Measurements from ENCODE around the gene TRAF1.

The TRAF1 gene

DNA sequence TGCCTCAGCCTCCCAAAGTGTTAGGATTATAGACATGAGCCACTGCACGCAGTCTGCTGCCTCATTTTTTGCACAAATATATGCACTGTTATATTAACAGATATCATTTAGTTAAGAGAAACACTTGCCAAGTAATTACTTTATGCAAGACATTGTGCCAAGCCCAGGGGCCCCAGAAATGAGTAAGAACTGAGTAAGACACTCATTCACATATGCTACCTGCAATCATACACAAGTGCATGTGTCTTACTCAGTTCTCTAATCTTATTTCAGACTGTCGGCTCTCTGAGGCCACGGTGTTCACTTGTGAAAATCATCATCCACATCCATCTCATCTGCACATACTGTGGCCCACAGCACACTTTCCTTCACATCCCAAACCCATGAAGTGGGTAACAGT, 16.0 kb downstream of the TRAF1 start:
- no peak for DNase-seq (ENCODE audit: low read depth, low spot score)

DNA sequence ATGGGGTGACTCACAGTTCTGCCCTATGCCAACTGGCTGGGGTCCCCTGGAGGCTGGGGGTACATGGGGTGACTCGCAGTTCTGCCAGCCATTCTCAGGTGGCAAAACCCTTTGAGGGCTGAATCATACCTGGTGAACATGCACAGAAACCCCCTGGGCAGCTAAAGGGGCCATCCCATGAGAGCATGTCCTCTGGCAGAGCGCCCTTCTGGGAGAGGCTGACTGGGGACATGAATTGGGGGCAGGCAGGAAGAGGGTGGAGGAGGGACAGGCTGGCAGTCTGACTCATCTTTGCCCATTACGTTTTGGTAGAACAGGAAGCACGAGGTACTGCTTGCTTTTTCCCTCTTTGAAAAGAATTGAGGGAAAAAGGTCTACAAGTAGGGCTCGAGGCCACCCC, 16.7 kb downstream of the TRAF1 start:
- no peak for DNase-seq (ENCODE audit: low read depth, low spot score)

DNA sequence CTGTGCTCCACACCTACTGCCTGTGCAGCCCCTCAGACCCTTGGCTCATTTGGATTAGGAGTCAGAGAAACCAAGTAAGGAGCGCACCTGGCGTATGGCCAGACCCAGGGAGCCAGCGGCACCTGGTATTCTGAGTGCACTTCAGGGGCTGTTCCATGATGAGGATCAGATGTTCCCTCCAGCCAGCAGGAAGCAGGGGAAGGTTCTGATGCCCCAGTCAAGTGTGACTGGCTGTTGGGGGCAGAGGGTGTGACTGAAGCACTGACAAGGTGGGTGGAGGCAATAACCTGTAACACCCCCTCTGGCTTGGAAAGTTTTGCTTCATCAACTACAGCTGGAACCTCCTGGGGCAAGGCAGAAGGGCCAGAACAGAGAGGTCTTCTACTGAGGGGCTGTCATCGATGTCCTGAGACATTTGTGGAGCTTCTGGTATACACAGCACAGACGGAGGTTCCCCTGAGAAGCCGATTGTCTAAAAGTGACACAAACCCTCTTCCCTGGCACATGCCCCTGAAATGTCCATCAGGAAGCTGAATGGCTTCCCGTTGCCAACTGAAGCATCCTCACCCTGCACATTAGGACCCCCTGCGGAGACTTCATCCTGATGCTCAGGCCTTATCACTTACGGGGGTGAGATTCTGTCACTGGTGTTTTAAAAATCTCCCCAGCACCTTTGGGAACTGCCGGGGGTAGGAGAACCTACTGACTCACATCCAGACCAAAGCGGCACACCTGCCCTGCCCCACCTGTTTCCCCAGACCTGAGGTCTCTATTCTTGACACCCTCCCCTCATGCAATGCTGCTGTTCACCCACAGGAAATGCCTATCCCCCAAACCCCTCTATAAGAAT, 21.1 kb downstream of the TRAF1 start:
- no peak for DNase-seq (ENCODE audit: low read depth, low spot score)

DNA sequence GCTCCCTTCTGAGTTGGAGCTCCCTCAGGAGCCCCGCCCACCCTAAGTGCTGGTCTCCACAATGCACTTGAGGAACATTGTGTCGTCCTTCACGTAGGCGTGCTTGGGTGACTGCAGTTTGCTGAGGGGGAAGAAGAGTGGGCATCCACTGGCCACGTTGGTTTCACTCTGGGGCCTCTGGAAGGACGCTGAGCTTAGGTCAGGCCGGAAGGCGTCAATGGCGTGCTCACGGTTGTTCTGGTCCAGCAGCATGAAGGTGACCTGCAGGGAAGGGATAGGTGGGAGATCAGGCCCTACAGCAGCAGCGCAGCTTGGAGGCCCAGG, 21.7 kb downstream of the TRAF1 start:
- no peak for DNase-seq (ENCODE audit: low read depth, low spot score)

DNA sequence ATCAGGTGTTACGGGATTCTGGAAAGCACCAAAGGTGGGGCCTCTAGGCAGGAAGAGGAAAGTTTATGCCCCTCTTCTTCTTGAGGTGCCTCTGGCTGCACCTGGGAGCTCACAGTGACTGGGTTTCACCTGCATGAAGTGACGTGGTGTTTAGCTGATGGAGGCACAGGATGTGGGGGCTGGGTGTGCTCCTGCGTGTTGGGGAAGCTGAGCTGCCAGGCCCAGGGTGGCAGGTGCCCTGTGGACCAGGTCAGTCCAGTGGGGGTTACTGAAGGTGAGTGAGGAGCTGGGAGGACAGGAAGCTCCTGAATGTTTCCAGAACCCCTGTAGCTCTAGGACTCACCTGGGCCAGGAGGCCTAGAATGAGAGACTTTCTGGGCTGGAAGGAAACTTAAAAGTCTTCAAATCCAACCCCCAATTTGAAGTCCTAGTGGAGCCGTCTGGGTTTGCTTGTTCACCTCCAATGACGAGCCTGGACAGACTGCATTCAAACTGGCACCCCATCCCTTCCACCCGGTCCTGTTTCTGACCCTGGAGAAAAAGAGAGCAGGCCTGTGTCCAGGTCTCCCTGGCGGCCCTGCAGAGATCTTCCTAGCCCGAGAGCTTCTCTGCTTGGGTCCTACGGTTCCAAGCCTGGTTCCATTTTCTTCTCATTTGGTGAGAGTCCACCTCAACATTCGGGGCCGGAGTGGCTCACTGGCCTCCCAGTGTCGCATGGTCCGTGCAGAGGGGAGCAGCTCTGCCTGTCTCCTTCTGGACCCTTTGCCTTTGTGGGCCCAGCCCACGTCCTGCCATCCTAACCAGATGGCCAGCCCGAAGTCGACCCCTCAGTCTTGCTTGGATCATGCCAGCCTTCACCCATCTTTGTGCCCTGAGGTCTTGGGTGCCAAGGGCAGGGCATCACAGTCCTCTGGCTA, 22.3 kb downstream of the TRAF1 start:
- no peak for DNase-seq (ENCODE audit: low read depth, low spot score)

DNA sequence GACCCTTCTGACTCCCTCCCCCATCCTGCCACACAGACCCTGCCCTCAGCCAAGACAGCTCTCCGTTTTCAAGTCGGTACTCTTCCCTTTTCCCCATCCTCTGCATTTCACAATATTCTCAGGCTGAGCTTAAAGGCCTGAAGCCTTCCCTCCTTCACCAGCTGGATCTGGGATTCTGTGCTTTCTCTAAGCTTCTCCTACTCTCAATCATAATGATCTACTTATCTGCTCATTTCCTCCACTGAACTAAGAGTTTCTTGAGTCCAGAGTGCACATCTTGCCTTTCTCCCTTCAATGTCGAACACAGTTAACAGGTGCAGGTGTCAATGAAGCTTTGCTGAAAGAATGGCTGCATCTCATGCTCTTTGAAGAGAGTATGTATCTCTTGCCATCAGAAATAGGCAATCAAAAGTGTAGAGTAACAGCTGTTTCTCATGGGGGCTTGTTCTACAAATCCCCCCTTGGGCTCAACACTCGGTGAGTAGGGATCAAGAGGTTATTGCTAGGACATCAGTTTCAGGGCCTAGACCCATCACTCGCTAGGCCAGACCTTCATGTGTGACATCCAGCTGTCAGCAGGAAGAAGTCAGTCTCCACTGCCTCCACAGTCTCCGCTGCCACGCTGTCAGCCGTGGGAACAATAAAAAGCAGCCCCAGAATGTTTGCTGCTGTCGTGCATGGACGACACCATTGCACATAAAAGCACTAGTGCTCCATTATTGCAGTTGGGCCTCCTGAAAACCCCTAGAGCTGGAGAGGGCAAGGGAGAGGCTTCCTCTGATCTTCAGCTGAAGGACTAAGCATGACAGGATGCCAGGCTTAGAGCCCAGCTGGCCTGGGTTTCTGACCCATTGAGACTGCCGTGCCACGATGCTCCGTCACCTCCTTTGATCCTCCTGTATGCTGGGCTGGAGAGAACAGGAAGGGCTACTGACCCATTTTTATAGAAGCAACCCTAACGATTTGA, 23.7 kb downstream of the TRAF1 start:
- no peak for DNase-seq (ENCODE audit: low read depth, low spot score)

DNA sequence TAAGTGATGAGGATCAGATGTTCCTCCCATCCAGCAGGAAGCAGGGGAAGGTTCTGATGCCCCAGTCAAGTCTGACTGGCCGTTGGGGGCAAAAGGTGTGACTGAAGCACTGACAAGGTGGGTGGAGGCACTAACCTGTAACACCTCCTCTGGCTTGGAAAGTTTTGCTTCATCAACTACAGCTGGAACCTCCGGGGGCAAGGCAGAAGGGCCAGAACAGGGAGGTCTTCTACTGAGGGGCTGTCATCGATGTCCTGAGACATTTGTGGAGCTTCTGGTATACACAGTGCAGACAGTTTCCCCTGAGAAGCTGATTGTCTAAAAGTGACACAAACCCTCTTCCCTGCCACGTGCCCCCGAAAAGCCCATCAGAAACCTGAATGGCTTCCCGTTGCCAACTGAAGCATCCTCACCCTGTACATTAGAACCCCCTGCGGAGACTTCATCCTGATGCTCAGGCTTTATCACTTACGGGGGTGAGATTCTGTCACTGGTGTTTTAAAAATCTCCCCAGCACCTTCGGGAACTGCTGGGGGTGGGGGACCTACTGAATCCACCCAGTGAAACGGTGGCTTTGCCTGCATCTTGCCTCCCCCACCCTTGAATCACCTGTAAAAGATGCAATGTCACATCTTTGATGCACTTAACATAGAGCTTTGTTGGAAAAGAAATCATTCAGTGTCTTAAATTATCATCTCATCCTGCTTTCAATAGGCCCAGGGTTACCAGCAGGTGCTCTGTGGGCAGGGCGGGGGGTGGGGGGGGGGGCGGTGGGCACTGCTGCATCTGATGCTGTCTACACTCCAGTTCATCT, 24.6 kb downstream of the TRAF1 start:
- no peak for DNase-seq (ENCODE audit: low read depth, low spot score)

DNA sequence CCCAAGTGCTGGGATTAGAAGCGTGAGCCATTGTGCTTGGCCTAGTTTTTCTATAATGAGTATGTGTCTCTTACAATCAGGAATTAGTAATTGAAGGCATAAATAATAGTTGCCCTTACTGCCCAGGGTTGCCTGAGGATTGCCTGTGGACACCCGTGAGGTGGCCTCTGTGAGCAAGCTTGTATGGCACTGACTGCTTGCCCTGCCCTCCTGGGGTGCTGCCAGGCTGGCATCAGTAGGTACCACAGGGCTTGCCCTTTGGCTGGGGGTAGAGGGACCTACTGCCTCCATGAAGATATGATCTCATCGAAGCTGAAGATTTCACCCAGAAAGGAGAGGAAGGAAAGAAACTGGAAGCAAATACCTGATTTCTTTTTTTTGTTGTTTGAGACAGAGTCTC, 25.8 kb downstream of the TRAF1 start:
- no peak for DNase-seq (ENCODE audit: low read depth, low spot score)

DNA sequence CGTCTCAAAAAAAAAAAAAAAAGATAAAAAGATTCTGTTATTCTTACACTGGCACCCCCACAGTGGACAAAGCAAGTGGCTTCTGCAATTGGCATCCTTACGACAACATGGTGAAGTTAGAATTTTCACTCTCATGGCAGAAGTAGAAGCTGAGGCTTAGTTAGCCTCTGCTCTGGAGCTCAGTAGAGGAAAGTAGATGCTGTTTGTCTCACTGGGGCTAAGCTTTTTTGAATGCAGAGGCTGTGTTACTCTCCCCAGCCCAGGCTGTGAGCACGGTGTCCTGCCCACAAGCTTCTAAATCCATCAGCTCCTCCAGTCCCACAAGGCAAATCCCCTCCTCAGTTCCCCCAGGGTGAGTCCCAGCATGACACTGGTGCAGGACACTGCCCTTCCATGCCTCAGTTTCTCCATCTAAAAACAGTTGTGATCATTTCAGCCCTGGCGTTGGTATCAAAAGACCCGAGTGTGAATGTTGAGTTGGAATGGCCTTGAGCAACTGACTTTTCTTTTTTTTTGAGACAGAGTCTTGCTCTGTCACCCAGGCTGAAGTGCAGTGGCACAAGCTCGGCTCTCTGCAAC, 27.0 kb downstream of the TRAF1 start:
- no peak for DNase-seq (ENCODE audit: low read depth, low spot score)

DNA sequence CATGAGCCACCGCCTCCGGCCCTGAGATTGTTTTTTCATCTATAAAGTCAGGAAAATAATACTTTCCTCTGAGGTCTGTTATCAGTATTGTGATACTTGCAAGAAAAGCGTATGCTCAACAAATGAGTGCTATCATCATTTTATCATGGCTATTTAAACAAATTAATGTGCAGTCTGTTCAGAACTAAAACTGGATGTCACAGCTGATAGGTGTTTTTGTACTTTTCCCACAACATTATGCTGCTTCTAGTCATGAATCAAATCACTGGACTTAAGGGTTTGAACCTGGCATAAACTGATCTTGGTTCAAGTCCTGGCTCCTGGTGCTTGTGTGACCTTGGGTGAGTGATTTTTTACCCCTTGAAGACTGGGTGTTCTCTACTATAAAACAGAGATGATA, 28.2 kb downstream of the TRAF1 start:
- DNase-seq (ENCODE audit: low read depth, low spot score): no peak

DNA sequence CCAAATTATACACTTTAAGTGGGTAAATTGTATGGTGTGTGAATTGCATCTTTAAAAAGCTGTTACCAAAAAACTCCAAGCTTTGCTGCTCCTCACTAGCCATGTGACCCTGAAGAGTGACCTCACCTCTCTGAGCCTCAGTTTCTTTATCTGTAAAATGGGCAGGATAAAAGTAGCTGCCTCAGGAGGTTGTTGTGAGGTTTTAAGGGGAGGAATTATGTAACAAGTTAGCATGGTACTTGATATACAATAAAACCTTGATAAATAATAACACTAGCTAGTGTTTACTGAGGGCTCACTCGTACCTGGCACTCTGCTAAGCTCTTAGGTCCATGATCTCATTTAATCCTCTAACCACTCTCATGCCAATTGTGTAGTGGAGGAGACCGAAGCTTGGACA, 30.6 kb downstream of the TRAF1 start:
- no peak for DNase-seq (ENCODE audit: low read depth, low spot score)

DNA sequence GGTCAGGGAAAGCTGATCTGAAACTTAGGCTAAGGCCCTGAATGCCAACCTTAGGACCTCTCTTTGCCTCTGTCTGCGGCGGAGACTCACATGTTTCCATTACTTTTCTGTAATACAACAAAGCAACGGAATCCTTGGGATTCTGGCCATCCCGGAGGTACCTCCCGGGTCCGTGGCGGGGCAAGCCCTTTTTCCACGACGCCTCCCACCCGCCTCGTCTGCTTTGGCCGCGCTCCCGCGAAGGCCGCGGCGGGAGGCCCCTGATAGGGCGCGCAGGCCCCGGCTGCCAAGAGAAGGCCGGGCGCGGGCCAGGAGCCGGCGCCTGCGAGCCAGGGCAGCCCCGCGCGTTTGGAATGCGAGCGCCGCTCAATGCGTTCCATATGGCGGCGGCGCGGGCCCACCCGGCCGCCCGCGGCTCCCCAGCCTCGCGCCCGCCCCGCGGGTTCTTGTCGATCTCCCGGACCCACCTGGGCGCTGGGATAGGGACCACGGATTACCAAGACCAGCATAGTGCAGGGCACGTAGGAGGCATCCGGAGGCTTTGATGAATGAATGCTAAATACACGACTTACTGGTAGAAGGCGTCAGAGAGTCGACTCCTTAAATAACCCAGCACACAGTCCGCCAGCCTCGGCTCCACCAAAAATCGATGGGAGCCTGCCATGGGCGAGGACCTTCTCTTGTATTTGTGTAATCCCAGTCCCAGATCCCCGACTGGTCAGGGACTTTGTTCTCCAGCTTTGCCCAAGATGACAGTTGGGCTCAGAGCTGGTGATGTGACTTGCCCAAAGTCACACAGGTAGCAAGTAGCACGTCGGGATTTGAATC, 32.1 kb downstream of the TRAF1 start:
- DNase-seq (ENCODE audit: low read depth, low spot score): no peak

DNA sequence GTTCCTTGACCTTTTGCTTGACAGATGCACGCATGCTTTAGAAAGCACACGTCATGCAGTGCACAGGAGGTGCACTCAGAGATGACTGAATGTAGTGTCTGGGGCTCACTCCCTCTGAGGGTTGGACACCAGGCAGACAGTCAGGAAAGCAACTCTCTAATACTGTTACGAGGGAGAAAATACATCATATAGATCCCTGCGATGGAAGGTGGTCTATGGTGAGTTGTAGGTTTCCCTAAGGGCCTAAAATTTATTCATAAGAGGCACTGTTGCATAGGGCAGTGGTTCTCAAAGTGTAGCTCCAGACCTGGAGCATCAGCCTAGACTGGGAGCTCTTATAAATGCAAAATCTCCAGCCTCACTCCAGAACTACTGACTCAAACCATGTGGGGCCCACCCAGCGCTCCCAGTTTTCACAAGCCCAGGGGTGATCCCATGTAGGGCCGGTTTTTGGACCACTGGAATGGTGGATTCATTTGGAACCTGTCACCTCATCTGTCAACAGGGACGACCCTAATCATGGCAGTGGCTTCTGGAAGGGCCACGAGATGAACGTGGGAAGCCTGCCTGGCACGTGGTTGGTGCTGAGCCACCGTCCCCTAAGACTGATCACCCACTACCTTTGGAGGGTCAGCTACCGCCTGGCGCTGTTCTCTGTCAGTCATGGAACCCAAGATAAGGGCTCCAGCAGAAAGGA, 32.8 kb downstream of the TRAF1 start:
- DNase-seq (ENCODE audit: low read depth, low spot score): no peak

DNA sequence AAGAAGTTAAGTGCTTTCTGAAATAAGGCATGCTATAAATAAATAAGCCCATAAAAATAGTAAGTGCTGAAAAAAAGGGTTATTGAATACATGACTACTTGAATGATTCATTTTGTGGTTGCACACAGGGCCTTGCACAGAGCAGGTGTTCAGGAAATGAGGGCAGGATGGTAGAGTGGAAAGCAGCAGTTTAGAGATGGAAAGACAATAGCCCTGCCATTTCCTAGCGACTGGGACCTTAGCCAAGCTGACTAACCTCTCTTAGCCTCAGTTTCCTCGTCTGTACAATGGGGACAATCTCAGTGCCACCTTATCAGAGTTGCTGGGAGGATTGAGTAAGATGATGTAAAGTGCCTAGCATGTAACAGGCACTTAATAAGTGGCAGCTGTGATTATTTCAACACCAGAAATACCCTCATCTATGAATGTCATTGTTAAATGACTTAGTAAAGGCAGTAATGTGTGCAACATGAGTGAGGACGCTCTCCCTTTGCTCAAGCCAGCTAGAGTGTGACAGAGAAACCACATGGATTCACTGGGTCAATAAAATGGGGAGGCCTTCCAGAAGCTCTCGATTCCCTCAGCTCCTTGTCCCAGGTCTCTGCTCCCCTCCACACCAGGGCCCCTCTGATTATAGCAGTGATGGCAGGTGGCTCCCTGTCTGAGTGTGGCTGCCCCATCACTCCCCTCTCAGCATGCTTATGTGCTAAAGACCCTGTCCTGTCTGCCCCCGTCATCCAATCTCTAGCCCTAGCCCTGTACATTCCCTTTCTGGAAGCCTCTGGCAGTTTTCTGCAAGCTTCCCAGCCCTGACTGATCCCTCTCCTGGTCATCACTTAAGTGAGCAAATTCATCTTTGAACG, 33.6 kb downstream of the TRAF1 start:
- DNase-seq (ENCODE audit: low read depth, low spot score): no peak

DNA sequence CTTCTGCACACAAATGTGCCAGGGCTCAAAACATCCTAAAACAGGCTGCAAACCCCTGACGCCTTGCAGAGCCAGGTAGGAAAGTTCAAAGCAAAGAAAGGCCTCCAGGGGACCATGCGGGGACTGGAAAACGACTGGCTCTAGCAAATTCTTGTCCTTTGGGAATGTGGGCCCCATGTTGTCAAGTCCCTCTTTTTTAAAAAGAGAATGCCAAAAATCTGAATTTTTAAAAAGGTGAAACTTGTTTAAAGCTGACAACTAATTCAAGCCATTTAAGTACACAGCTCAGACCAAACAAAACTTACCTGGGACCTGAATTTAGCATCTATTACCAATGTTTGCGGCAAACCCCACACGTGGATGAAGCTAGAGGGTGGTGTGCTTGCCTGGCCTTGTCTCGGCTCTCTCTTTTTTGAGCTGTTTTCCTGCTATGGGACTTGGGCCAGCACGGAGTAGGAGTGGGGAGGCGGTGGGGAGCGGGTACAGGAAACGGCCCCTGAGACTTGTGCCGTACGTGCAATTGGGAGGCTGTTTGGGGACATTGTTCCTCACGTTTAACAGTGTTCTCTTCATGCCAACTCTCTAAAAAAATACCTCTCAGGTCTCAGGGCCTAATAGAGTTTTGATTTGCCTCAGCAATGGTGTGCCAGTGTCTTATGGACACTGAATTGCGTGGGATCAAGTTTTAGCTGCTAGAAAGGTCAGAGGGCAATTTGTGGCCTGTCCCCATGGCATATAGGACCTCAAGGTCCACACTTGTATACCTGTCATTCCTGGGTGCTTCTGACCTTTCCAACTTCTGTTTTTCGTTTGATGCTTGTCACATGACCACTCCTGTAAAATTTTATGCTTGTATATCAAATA, 34.5 kb downstream of the TRAF1 start:
- no peak for DNase-seq (ENCODE audit: low read depth, low spot score)

DNA sequence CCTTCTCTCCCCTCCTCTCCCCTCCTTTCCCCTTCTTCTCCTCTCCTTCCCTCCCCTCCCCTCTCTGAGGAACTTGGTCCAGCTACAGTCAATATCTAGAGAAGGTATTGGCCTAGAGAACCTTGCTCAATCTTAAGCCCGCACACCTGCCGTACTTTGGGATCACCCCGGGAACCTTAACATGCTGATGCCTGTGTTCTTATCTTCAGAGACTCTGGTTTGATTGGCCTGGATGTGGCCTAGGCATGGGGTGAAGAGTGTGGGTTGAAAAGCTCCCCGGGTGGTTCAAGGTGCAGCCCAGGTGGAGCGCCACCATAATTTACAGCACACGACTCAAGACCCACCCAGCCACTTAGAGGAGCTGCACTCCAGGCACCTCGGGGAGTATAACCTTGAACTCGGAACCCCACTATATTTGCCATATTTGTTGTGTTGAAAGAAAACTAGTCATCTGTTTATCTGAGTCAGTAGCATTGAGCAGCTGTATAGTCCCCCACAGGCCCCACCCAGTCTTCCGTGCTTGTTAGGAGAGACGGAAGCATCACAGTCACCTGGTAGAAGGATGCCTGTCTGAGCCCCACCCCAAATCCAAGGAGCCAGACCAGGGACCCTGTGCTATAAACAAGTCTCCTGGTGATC, 35.2 kb downstream of the TRAF1 start:
- DNase-seq (ENCODE audit: low read depth, low spot score): no peak

Measured in smooth muscle cell of the brain vasculature (primary cell).